Panc1 (cell line): Measurements from ENCODE around the gene SLC66A2. TPM values are rescaled to one million over a fixed set of nuclear protein-coding genes. Genes with fewer than 3 reads are reported as not detected.

ENCODE experiments used
- ATAC-seq: fragments of 200-7000 bp; cut with Tn5 transposase; 2 replicates; pipeline ENCODE4 v1.9.1; 2020; ENCODE audit warnings: mild to moderate bottlenecking, moderate library complexity
- BruUV-seq: library from RNA; stranded (reverse); fragments of 400-500 nt; replicated peaks from 2 replicates; lab custom pipeline; 2021; lab: Mats Ljungman, UMichigan
- CTCF ChIA-PET: fragments of 300-600 bp; sonication (Branson Sonifier 250); formaldehyde crosslinking; loops from one replicate; lab custom pipeline; 2022; ENCODE audit warnings: antibody characterized with exemption; lab: Charles Lee
- POLR2A ChIA-PET: fragments of 300-600 bp; sonication (Branson Sonifier 250); formaldehyde crosslinking; loops from one replicate; lab custom pipeline; 2022; ENCODE audit warnings: antibody characterized with exemption; lab: Charles Lee
- DNase-seq: peaks from one replicate; pipeline ENCODE4 v3.0.0-alpha.2; 2010; ENCODE audit warnings: low read depth, low spot score
- H3K27ac ChIP-seq: 2 replicates; pipeline ENCODE4 v1.5.1; 2011; ENCODE audit warnings: mild to moderate bottlenecking, low read length, inconsistent platforms
- H3K27me3 ChIP-seq: fragments of 200-500 bp; sonication (Bioruptor generic); 2 replicates; pipeline ENCODE4 v1.6.0; 2014; ENCODE audit warnings: low read length, inconsistent platforms; ENCODE audit not compliant: control insufficient read depth, insufficient read depth
- H3K36me3 ChIP-seq: fragments of 200-500 bp; sonication (Bioruptor generic); 2 replicates; pipeline ENCODE4 v1.5.1; 2014; ENCODE audit warnings: inconsistent platforms, mild to moderate bottlenecking, low read length, moderate library complexity; ENCODE audit not compliant: control insufficient read depth, insufficient read depth
- H3K4me1 ChIP-seq: 2 replicates; pipeline ENCODE4 v1.5.1; 2011; ENCODE audit warnings: inconsistent platforms, mild to moderate bottlenecking, low read length, moderate library complexity; ENCODE audit not compliant: control insufficient read depth, insufficient read depth
- H3K4me3 ChIP-seq, 2 experiments: 2 replicates each; pipeline ENCODE4 v1.5.1; 2011 to 2012; ENCODE audit warnings: low read depth in 2 of 2, low read length in 2 of 2, mild to moderate bottlenecking in 2 of 2, inconsistent platforms in 1 of 2, moderate library complexity in 1 of 2
- H3K9me3 ChIP-seq: fragments of 200-500 bp; sonication (Bioruptor generic); 2 replicates; pipeline ENCODE4 v1.5.1; 2014; ENCODE audit warnings: low read depth, mild to moderate bottlenecking, inconsistent platforms, low read length, moderate library complexity; ENCODE audit not compliant: control insufficient read depth, insufficient read depth
- POLR2AphosphoS5 ChIP-seq: IDR thresholded peaks from 2 replicates; pipeline ENCODE4 v1.6.1; 2012; ENCODE audit warnings: mild to moderate bottlenecking, low read depth, low read length, moderate library complexity
- SIN3A ChIP-seq: IDR thresholded peaks from 2 replicates; pipeline ENCODE4 v1.6.1; 2012; ENCODE audit warnings: low read depth, mild to moderate bottlenecking, low read length, moderate library complexity, borderline replicate concordance; ENCODE audit not compliant: insufficient read depth
- TCF7L2 ChIP-seq: IDR thresholded peaks from 2 replicates; pipeline ENCODE4 v1.6.1; 2011; ENCODE audit warnings: mild to moderate bottlenecking, low read depth, low read length, inconsistent platforms
- in situ Hi-C: cut with HindIII; loops from 2 replicates; pipeline ENCODE4 v1.10.0; 2016; ENCODE audit warnings: low sequenced_read_pairs, low pct_unique_long_range_greater_than_20kb
- intact Hi-C: fragments of 100-400 bp; cut with micrococcal nuclease; formaldehyde crosslinking; loops from one replicate; pipeline ENCODE4 v1.10.0; 2022; ENCODE audit not compliant: unreplicated experiment
- total RNA-seq: library from RNA; stranded (reverse); gene quantifications from one replicate; pipeline ENCODE4 v1.2.1, GENCODE V29; 2021; ENCODE audit not compliant: unreplicated experiment
- TF ChIP-seq, protein P1 (sequence below), 2 experiments: IDR thresholded peaks; 2 replicates each; pipeline ENCODE4 v1.6.1; 2011 to 2012; ENCODE audit warnings: low read depth in 2 of 2, control low read depth in 1 of 2, low read length in 1 of 2, mild to moderate bottlenecking in 1 of 2, moderate library complexity in 1 of 2; ENCODE audit not compliant: insufficient read depth in 1 of 2
- TF ChIP-seq, protein P2 (sequence below): fragments of 450-650 bp; IDR thresholded peaks from 2 replicates; pipeline ENCODE4 v1.5.1; 2017; ENCODE audit warnings: mild to moderate bottlenecking

SLC66A2 gene
- total RNA-seq, 1 experiment from 2014 or later = 92.5 TPM

DNA sequence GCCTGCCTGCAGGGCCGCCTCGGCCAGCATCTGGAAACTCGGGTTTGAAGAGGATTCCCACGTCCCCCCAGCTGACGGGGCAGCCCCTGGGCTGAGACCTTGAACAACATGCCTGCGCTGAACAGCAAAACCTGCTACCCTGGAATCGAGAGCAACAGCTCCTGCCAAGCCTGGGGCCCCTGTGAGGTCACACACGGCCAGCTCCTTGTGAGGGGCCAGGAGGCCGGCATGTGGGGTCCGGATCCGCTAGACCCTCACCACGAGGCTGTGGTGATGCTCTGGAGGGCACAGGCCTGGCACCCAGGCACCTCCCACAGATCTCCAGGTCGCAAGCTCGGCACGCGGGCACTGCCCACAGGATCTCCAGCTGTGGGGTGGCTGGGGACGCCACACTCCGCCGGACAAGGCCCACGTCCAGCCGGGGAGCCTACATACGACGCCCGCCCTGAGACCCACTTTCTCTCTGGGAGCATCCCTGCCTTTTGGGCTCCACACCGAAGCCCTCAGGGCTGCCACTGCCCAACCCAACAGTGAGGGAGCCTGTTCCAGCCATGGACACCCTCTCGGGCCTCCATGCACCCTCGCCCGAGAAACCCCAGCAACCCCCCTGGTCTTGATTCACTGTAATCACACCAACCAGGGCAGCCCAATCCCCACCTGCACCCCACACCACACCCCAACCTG is 34.1 kb downstream of the SLC66A2 start:
- intact Hi-C loops = no loop called here
- DNase-seq (no peak), ATAC-seq (no peak)
- no TSS peak for BruUV-seq
- POLR2A ChIA-PET = no interaction called here
- Histone ChIP-seq H3K4me3 (no peak overlapping the region), H3K27ac (no peak overlapping the region), H3K9me3 (no peaks in the 10 kb centered on the region), H3K36me3 (no peaks in the 10 kb centered on the region), H3K4me1 (0 out of 2 replicates have a peak, but pooled peaks cover 3% of the 10 kb centered on the region), H3K27me3 (no peaks in the 10 kb centered on the region)
- in situ Hi-C loops = no loop called here
- TF ChIP-seq POLR2AphosphoS5 = no peak
- TF ChIP-seq, protein P1, sequence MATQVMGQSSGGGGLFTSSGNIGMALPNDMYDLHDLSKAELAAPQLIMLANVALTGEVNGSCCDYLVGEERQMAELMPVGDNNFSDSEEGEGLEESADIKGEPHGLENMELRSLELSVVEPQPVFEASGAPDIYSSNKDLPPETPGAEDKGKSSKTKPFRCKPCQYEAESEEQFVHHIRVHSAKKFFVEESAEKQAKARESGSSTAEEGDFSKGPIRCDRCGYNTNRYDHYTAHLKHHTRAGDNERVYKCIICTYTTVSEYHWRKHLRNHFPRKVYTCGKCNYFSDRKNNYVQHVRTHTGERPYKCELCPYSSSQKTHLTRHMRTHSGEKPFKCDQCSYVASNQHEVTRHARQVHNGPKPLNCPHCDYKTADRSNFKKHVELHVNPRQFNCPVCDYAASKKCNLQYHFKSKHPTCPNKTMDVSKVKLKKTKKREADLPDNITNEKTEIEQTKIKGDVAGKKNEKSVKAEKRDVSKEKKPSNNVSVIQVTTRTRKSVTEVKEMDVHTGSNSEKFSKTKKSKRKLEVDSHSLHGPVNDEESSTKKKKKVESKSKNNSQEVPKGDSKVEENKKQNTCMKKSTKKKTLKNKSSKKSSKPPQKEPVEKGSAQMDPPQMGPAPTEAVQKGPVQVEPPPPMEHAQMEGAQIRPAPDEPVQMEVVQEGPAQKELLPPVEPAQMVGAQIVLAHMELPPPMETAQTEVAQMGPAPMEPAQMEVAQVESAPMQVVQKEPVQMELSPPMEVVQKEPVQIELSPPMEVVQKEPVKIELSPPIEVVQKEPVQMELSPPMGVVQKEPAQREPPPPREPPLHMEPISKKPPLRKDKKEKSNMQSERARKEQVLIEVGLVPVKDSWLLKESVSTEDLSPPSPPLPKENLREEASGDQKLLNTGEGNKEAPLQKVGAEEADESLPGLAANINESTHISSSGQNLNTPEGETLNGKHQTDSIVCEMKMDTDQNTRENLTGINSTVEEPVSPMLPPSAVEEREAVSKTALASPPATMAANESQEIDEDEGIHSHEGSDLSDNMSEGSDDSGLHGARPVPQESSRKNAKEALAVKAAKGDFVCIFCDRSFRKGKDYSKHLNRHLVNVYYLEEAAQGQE (IDR thresholded peaks at IDR 0.05; ENCODE audit: insufficient read depth in 1 of 2, low read depth in 2 of 2, low read length in 1 of 2) = no peak
- TF ChIP-seq TCF7L2 = no peak
- TF ChIP-seq, protein P2, sequence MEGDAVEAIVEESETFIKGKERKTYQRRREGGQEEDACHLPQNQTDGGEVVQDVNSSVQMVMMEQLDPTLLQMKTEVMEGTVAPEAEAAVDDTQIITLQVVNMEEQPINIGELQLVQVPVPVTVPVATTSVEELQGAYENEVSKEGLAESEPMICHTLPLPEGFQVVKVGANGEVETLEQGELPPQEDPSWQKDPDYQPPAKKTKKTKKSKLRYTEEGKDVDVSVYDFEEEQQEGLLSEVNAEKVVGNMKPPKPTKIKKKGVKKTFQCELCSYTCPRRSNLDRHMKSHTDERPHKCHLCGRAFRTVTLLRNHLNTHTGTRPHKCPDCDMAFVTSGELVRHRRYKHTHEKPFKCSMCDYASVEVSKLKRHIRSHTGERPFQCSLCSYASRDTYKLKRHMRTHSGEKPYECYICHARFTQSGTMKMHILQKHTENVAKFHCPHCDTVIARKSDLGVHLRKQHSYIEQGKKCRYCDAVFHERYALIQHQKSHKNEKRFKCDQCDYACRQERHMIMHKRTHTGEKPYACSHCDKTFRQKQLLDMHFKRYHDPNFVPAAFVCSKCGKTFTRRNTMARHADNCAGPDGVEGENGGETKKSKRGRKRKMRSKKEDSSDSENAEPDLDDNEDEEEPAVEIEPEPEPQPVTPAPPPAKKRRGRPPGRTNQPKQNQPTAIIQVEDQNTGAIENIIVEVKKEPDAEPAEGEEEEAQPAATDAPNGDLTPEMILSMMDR = no peak
- TF ChIP-seq SIN3A = no peak
- CTCF ChIA-PET = no interaction called here

DNA sequence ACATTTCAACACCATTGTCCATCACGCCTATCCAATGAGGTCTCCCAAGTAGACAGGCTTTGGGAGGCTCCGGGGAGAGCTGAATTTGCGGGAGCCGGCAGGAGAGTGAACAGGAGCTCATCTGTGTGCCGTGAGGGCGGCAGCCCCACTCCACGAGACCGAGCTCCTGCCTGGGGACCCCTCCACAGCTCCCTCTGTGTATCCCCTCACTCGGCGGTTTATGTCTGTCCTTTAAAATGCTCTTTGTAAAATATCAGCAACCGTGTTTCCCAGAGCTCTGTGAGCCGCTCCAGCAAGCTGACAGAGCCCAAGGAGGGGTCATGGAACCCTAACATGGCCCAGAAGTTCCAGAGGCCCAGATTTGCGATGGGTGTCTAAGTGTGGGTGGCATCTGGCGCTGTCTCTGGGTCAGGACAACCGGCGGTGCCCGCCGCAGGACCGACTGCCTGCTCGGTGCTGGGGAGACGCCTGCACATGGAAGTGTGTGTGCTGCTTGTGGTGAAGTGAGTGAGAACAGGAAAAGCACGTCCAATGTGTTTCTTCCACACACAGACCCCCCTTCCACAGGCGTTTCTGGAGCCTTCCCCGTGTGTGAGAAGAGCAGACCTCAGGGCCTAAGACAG is 34.8 kb downstream of the SLC66A2 start:
- Histone ChIP-seq H3K4me3 (no peak overlapping the region), H3K9me3 (no peaks in the 10 kb centered on the region), H3K4me1 (0 out of 2 replicates have a peak, but pooled peaks cover 3% of the 10 kb centered on the region), H3K36me3 (no peaks in the 10 kb centered on the region), H3K27ac (no peak overlapping the region), H3K27me3 (no peaks in the 10 kb centered on the region)
- no TSS peak for BruUV-seq
- ChIA-PET POLR2A (no interaction called here), CTCF (no interaction called here)
- no peak for DNase-seq
- in situ Hi-C loops (no loop called here), intact Hi-C loops (no loop called here)
- no peak for ATAC-seq
- TF ChIP-seq POLR2AphosphoS5 = no peak
- TF ChIP-seq TCF7L2 = no peak
- TF ChIP-seq, protein P1 (IDR thresholded peaks at IDR 0.05; ENCODE audit: insufficient read depth in 1 of 2, low read depth in 2 of 2, low read length in 1 of 2) = no peak
- TF ChIP-seq, protein P2 = no peak
- TF ChIP-seq SIN3A = no peak
